Neural progenitor cell (in vitro differentiated cells): ENCODE data around the gene TREML2. TPM values are rescaled to one million over a fixed set of nuclear protein-coding genes. Genes with fewer than 3 reads are reported as not detected.
A peak's percentile ranks its signal among the peaks of the same experiment; 100 is the strongest.

Experiments used
- DNase-seq: peaks from one replicate; pipeline ENCODE4 v3.0.0-alpha.2; 2016; ENCODE audit warnings: low spot score
- H2AFZ ChIP-seq: fragments of 200-600 bp; sonication (generic); replicated peaks from 2 replicates; pipeline ENCODE4 v1.6.1; 2016; ENCODE audit warnings: antibody characterized with exemption
- H3F3A ChIP-seq: fragments of 200-600 bp; sonication (generic); 2 replicates; pipeline ENCODE4 v1.6.1; 2016; ENCODE audit warnings: antibody characterized with exemption, low read depth
- H3K27ac ChIP-seq: fragments of 200-600 bp; sonication (generic); 2 replicates; pipeline ENCODE4 v1.5.1; 2016; ENCODE audit warnings: mild to moderate bottlenecking
- H3K27me3 ChIP-seq: fragments of 200-600 bp; sonication (generic); 2 replicates; pipeline ENCODE4 v1.6.1; 2016; ENCODE audit warnings: mild to moderate bottlenecking, moderate library complexity
- H3K36me3 ChIP-seq: fragments of 200-600 bp; sonication (generic); 2 replicates; pipeline ENCODE4 v1.5.1; 2016
- H3K4me1 ChIP-seq: fragments of 200-600 bp; sonication (generic); 2 replicates; pipeline ENCODE4 v1.6.1; 2016; ENCODE audit warnings: mixed run types
- H3K4me2 ChIP-seq: fragments of 200-600 bp; sonication (generic); 2 replicates; pipeline ENCODE4 v1.6.1; 2016
- H3K4me3 ChIP-seq: fragments of 200-600 bp; sonication (generic); 2 replicates; pipeline ENCODE4 v1.5.1; 2016
- H3K79me2 ChIP-seq: fragments of 200-600 bp; sonication (generic); 2 replicates; pipeline ENCODE4 v1.6.1; 2016; ENCODE audit warnings: low read depth
- H3K9ac ChIP-seq: fragments of 200-600 bp; sonication (generic); 2 replicates; pipeline ENCODE4 v1.6.1; 2016
- H3K9me3 ChIP-seq: fragments of 200-600 bp; sonication (generic); 2 replicates; pipeline ENCODE4 v1.5.1; 2016; ENCODE audit warnings: low read depth
- H4K20me1 ChIP-seq: fragments of 200-600 bp; sonication (generic); 2 replicates; pipeline ENCODE4 v1.6.1; 2016; ENCODE audit warnings: low read depth
- H3K27ac Mint-ChIP-seq: 3 replicates; pipeline ENCODE4 v1.8.0; 2021; ENCODE audit warnings: mixed read lengths
- H3K27me3 Mint-ChIP-seq: 2 replicates; pipeline ENCODE4 v1.8.0; 2022; ENCODE audit warnings: low read depth, mild to moderate bottlenecking, inconsistent platforms, moderate library complexity, mixed read lengths; ENCODE audit not compliant: insufficient read depth
- H3K36me3 Mint-ChIP-seq: 3 replicates; pipeline ENCODE4 v1.8.0; 2021; ENCODE audit warnings: mixed read lengths
- H3K4me1 Mint-ChIP-seq: 3 replicates; pipeline ENCODE4 v1.8.0; 2021; ENCODE audit warnings: mixed read lengths
- H3K4me3 Mint-ChIP-seq: 3 replicates; pipeline ENCODE4 v1.8.0; 2021; ENCODE audit warnings: mild to moderate bottlenecking, moderate library complexity, mixed read lengths
- H3K9me3 Mint-ChIP-seq: 3 replicates; pipeline ENCODE4 v1.8.0; 2020; ENCODE audit warnings: mixed read lengths
- EZH2 ChIP-seq: fragments of 200-600 bp; sonication (generic); IDR thresholded peaks from 2 replicates; pipeline ENCODE4 v1.6.1; 2017; ENCODE audit warnings: antibody characterized with exemption, mild to moderate bottlenecking, moderate library complexity
- EZH2phosphoT487 ChIP-seq: fragments of 200-600 bp; sonication (generic); IDR thresholded peaks from 2 replicates; pipeline ENCODE4 v1.6.1; 2017; ENCODE audit warnings: antibody characterized with exemption
- total RNA-seq: library from RNA; depleted of rRNA; stranded (reverse); fragments of >200 nt; gene quantifications from 2 replicates; pipeline ENCODE4 v1.2.3, GENCODE V29; 2015; ENCODE audit warnings: low replicate concordance
- TF ChIP-seq, protein P1 (sequence below): fragments of 200-600 bp; sonication (generic); IDR thresholded peaks from 2 replicates; pipeline ENCODE4 v1.5.1; 2017; ENCODE audit warnings: antibody characterized with exemption, mild to moderate bottlenecking

Gene TREML2
- total RNA-seq, 1 donor from 2014 or later: not detected

DNA sequence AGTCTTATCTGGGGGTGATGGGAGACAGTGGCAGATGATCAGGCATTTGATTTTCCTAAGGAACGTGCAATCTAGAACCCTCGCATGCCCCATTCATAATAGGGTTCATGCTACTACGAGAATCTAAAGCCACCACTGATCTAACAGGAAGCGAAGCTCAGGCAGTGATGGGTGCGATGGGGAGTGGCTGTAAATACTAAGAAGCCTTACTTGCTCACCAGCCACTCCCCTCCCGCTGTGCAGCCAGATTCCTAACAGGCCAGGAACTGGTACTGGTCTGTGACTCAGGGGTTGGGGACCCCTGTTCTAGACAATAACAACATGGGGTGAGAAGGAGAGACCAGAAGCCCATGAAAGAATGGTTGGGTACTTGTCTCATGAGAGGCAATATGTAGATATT, 31.7 kb upstream of the TREML2 start:
- H3K36me3 Mint-ChIP-seq: no peaks in the 10 kb centered on the region
- H3K9me3 Mint-ChIP-seq: no peaks in the 10 kb centered on the region
- no peaks in the 10 kb centered on the region for H3K79me2 ChIP-seq
- H2AFZ ChIP-seq: no peak overlapping the region
- no peaks in the 10 kb centered on the region for H3K4me1 Mint-ChIP-seq
- H3K36me3 ChIP-seq: no peaks in the 10 kb centered on the region
- no peaks in the 10 kb centered on the region for H3K9me3 ChIP-seq
- H3K27me3 Mint-ChIP-seq: peaks cover 15% of the 10 kb centered on the region
- no peak overlapping the region for H3K4me2 ChIP-seq
- H3K27ac Mint-ChIP-seq: no peak overlapping the region
- H3K27me3 ChIP-seq: no peaks in the 10 kb centered on the region
- H3K9ac ChIP-seq: no peak overlapping the region
- H3K27ac ChIP-seq: no peak overlapping the region
- no peak overlapping the region for H3K4me3 ChIP-seq
- no peaks in the 10 kb centered on the region for H3F3A ChIP-seq
- no peak overlapping the region for H3K4me3 Mint-ChIP-seq
- no peak for DNase-seq
- no peaks in the 10 kb centered on the region for H3K4me1 ChIP-seq
- TF ChIP-seq EZH2phosphoT487 (no peak), EZH2 (no peak)
- TF ChIP-seq, protein P1, sequence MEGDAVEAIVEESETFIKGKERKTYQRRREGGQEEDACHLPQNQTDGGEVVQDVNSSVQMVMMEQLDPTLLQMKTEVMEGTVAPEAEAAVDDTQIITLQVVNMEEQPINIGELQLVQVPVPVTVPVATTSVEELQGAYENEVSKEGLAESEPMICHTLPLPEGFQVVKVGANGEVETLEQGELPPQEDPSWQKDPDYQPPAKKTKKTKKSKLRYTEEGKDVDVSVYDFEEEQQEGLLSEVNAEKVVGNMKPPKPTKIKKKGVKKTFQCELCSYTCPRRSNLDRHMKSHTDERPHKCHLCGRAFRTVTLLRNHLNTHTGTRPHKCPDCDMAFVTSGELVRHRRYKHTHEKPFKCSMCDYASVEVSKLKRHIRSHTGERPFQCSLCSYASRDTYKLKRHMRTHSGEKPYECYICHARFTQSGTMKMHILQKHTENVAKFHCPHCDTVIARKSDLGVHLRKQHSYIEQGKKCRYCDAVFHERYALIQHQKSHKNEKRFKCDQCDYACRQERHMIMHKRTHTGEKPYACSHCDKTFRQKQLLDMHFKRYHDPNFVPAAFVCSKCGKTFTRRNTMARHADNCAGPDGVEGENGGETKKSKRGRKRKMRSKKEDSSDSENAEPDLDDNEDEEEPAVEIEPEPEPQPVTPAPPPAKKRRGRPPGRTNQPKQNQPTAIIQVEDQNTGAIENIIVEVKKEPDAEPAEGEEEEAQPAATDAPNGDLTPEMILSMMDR: no peak
- no peaks in the 10 kb centered on the region for H4K20me1 ChIP-seq

DNA sequence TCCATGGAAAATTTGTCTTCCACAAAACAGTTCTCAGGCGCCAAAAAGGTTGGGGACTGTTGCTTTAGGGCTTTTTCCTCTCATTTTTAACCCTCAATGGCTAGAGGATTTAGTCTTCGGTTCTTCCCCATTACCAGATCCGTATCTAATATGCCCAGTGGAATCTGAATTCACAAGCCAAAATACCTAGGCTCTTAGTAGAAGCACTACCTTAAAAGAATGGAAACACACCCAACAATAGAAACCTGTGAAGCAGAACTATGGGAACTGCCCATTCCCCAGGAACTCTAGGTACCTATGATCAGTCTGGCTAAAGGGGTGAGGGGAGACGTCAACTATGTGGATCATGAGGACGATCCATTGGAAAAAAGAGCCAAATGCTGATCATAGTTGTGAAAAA, 30.3 kb upstream of the TREML2 start:
- no peaks in the 10 kb centered on the region for H3F3A ChIP-seq
- no peak overlapping the region for H3K9ac ChIP-seq
- no peaks in the 10 kb centered on the region for H3K36me3 ChIP-seq
- no peak overlapping the region for H3K4me2 ChIP-seq
- Mint-ChIP-seq H3K4me1 (no peaks in the 10 kb centered on the region), H3K27me3 (peaks cover 12% of the 10 kb centered on the region), H3K27ac (no peak overlapping the region), H3K9me3 (no peaks in the 10 kb centered on the region), H3K36me3 (no peaks in the 10 kb centered on the region), H3K4me3 (no peak overlapping the region)
- H2AFZ ChIP-seq: no peak overlapping the region
- H3K9me3 ChIP-seq: no peaks in the 10 kb centered on the region
- TF ChIP-seq, protein P1: no peak
- no peak for TF ChIP-seq EZH2phosphoT487
- no peak for TF ChIP-seq EZH2
- no peak overlapping the region for H3K4me3 ChIP-seq
- no peaks in the 10 kb centered on the region for H4K20me1 ChIP-seq
- DNase-seq: no peak
- no peak overlapping the region for H3K27ac ChIP-seq
- H3K79me2 ChIP-seq: no peaks in the 10 kb centered on the region
- H3K27me3 ChIP-seq: no peaks in the 10 kb centered on the region
- H3K4me1 ChIP-seq: no peaks in the 10 kb centered on the region

DNA sequence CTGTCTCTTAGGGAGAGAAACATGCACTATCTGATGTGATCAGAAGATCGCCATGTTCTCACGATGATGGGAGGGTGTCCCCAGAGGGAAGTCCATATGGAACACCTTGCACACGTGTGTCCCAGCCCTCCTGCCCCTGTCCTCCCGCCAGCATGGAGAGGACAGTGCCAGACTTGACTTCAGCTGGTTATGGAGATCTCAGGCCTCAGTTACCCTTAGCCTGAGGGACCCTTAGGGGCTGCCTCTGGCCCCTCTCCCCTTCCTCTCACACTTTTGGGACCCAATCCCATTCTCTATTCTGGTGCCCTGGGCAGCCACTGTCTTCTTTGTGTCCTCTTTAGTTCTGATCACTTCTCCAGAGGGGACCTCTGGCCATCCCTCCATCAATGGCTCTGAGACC, 28.8 kb upstream of the TREML2 start:
- Mint-ChIP-seq H3K4me1 (no peaks in the 10 kb centered on the region), H3K27me3 (peaks cover 10% of the 10 kb centered on the region), H3K4me3 (no peak overlapping the region), H3K9me3 (no peaks in the 10 kb centered on the region), H3K36me3 (no peaks in the 10 kb centered on the region), H3K27ac (no peak overlapping the region)
- Histone ChIP-seq H3K27me3 (no peaks in the 10 kb centered on the region), H3K9me3 (no peaks in the 10 kb centered on the region), H2AFZ (no peak overlapping the region), H3K79me2 (no peaks in the 10 kb centered on the region), H4K20me1 (no peaks in the 10 kb centered on the region), H3F3A (no peaks in the 10 kb centered on the region), H3K4me2 (no peak overlapping the region), H3K9ac (no peak overlapping the region), H3K4me3 (no peak overlapping the region), H3K4me1 (no peaks in the 10 kb centered on the region), H3K27ac (no peak overlapping the region), H3K36me3 (no peaks in the 10 kb centered on the region)
- no peak for DNase-seq
- TF ChIP-seq, protein P1: no peak
- no peak for TF ChIP-seq EZH2phosphoT487
- TF ChIP-seq EZH2: no peak

DNA sequence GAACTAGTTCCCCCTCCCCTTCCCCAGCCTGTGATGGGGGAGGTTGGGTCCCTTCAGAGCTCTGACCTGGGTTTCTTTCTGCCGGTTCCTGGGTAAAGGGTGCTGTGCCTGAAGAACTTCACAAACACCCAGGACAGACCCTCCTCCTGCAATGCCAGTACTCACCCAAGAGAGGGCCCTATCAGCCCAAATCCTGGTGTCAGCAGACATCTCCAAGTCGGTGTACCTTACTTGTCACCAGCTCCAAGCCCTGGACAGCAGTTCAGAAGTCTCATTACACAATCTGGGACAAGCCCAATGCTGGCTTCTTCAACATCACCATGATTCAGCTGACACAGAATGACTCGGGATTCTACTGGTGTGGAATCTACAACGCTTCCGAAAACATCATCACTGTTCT, 27.7 kb upstream of the TREML2 start:
- Histone ChIP-seq H3K4me3 (no peak overlapping the region), H3F3A (no peaks in the 10 kb centered on the region), H3K4me1 (no peaks in the 10 kb centered on the region), H4K20me1 (no peaks in the 10 kb centered on the region), H3K79me2 (no peaks in the 10 kb centered on the region), H3K27ac (no peak overlapping the region), H3K9me3 (no peaks in the 10 kb centered on the region), H3K27me3 (no peaks in the 10 kb centered on the region), H3K4me2 (no peak overlapping the region), H3K36me3 (no peaks in the 10 kb centered on the region), H3K9ac (no peak overlapping the region), H2AFZ (no peak overlapping the region)
- Mint-ChIP-seq H3K27ac (no peak overlapping the region), H3K4me1 (no peaks in the 10 kb centered on the region), H3K27me3 (peaks cover 10% of the 10 kb centered on the region), H3K9me3 (peaks cover 4% of the 10 kb centered on the region), H3K36me3 (no peaks in the 10 kb centered on the region), H3K4me3 (no peak overlapping the region)
- peak; percentile 34 for DNase-seq
- TF ChIP-seq EZH2: no peak
- TF ChIP-seq, protein P1: peak; percentile 26
- no peak for TF ChIP-seq EZH2phosphoT487
